Measurements from ENCODE around the gene WASF3. TPM values are rescaled to one million over a fixed set of nuclear protein-coding genes. Genes with fewer than 3 reads are reported as not detected.

The WASF3 gene
- total RNA-seq, 2 donors from 2014 or later: 3.2 to 4.0 TPM

DNA sequence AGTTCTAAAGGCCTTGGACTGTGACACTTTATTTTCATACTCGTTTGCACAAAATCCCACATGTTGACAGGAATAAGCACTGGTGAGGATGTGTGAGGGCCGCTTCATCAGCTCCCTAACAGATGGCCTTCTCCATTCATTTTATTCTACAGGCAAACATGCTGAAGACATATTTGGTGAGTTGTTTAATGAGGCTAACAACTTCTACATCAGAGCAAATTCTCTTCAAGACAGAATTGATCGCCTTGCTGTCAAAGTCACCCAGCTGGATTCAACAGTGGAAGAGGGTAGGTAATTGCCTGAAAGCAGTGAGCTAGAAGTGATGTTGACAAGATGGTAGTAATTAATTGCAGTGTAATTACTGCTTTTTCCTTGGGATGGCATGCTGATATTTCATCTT is 107.4 kb downstream of the WASF3 start:
- no peaks in the 10 kb centered on the region for H3K36me3 ChIP-seq
- no peaks in the 10 kb centered on the region for H3K27me3 ChIP-seq
- H3K9me3 ChIP-seq: no peaks in the 10 kb centered on the region
- H3K4me3 ChIP-seq: no peak overlapping the region
- no peak for DNase-seq
- H3K27ac ChIP-seq: no peak overlapping the region
- no peak overlapping the region for H3K9ac ChIP-seq (ENCODE audit: low read depth in 2 of 2, low read length in 2 of 2)
- H3K4me1 ChIP-seq: no peaks in the 10 kb centered on the region
- intact Hi-C loops (cut with DNase I): no loop called here
- TF ChIP-seq, protein P1, sequence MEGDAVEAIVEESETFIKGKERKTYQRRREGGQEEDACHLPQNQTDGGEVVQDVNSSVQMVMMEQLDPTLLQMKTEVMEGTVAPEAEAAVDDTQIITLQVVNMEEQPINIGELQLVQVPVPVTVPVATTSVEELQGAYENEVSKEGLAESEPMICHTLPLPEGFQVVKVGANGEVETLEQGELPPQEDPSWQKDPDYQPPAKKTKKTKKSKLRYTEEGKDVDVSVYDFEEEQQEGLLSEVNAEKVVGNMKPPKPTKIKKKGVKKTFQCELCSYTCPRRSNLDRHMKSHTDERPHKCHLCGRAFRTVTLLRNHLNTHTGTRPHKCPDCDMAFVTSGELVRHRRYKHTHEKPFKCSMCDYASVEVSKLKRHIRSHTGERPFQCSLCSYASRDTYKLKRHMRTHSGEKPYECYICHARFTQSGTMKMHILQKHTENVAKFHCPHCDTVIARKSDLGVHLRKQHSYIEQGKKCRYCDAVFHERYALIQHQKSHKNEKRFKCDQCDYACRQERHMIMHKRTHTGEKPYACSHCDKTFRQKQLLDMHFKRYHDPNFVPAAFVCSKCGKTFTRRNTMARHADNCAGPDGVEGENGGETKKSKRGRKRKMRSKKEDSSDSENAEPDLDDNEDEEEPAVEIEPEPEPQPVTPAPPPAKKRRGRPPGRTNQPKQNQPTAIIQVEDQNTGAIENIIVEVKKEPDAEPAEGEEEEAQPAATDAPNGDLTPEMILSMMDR (IDR thresholded peaks at IDR 0.05): no peak

DNA sequence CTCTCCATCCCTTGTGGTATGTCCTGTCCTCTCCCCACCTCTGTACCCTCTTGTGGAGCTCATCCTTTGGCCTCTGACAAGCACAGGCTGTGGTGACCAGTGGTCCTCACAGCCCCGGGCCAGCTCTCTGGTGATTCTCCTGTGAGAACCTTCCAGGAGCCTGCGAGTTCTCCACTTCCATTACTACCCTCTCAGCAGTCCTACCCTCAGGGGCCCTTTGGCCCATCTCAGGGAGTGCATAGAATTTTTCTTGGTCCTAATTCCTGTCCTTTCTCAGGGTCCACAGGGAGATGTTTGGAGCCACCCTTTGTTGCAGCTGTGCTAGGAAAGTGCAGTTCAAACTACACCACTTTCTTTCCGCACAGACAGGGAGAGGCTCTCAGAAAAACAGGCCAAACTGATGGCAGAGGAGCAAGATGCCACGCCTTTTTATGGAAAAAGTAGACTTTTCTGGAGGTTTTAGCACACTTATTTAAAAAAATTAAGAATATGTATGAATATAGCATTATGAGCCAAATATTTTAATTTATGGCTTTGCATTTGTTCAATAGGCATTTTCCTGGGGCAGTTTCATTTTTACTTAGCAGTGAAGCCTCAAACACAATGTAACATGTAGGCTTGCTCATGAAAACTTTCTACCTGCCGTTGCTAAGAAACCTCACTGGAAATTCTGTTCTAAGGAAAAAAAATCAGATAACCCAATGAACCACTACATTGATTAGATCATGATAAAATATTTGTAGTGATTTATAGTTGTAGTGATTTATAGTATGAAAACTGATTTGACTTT is 111.1 kb downstream of the WASF3 start:
- intact Hi-C loops (cut with DNase I): no loop called here
- no peak overlapping the region for H3K4me3 ChIP-seq
- no peaks in the 10 kb centered on the region for H3K36me3 ChIP-seq
- H3K9me3 ChIP-seq: no peaks in the 10 kb centered on the region
- no peaks in the 10 kb centered on the region for H3K27me3 ChIP-seq
- H3K27ac ChIP-seq: no peak overlapping the region
- TF ChIP-seq, protein P1 (IDR thresholded peaks at IDR 0.05): no peak
- no peak overlapping the region for H3K9ac ChIP-seq (ENCODE audit: low read depth in 2 of 2, low read length in 2 of 2)
- no peak for DNase-seq
- H3K4me1 ChIP-seq: no peaks in the 10 kb centered on the region

DNA sequence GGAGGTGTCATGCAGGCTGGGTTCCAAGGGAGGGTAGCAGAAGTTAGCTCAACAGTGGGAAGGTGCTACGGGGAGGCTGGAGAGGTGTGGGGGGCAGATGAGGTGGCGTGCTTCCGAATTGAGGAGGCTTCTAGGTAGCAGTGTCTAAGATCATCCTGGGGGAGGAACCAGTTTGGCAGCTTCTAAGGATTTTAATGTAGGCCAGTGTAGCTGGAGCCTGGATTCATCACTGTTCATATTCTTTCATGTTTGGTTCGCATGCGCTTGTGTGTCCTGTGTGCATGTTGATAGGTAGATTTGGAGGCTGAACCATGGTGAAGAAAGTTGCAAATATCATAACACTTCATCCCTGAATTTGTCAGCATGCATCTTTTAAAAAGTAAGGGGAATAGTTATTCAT is 116.4 kb downstream of the WASF3 start:
- TF ChIP-seq, protein P1 (IDR thresholded peaks at IDR 0.05): no peak
- no peak overlapping the region for H3K4me3 ChIP-seq
- H3K27ac ChIP-seq: no peak overlapping the region
- H3K9me3 ChIP-seq: no peaks in the 10 kb centered on the region
- H3K9ac ChIP-seq (ENCODE audit: low read depth in 2 of 2, low read length in 2 of 2): no peak overlapping the region
- DNase-seq: no peak
- intact Hi-C loops (cut with DNase I): no loop called here
- no peaks in the 10 kb centered on the region for H3K4me1 ChIP-seq
- no peaks in the 10 kb centered on the region for H3K36me3 ChIP-seq
- H3K27me3 ChIP-seq: no peaks in the 10 kb centered on the region

DNA sequence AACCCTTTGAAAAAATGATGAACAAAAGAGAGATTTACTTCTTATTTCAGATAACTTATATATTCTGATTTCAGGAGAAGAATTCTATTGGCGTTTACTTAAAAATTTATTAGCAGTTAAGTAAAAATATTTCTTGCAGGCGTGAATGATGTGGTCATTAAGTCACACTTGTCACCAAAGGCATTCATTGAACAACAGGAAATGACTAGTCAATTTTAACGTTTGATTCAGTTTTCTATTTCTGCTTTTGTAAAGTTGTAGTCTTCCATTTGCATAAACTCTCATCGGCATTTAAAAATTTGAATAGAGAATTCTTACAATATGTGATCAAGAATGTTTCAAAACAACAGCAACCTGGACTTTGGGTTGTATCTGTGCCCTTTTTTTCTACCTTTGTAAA is 119.7 kb downstream of the WASF3 start:
- no peak overlapping the region for H3K27ac ChIP-seq
- TF ChIP-seq, protein P1 (IDR thresholded peaks at IDR 0.05): no peak
- intact Hi-C loops (cut with DNase I): no loop called here
- no peaks in the 10 kb centered on the region for H3K27me3 ChIP-seq
- no peak for DNase-seq
- H3K4me3 ChIP-seq: no peak overlapping the region
- H3K36me3 ChIP-seq: no peaks in the 10 kb centered on the region
- H3K9me3 ChIP-seq: no peaks in the 10 kb centered on the region
- no peak overlapping the region for H3K9ac ChIP-seq (ENCODE audit: low read depth in 2 of 2, low read length in 2 of 2)
- no peaks in the 10 kb centered on the region for H3K4me1 ChIP-seq

DNA sequence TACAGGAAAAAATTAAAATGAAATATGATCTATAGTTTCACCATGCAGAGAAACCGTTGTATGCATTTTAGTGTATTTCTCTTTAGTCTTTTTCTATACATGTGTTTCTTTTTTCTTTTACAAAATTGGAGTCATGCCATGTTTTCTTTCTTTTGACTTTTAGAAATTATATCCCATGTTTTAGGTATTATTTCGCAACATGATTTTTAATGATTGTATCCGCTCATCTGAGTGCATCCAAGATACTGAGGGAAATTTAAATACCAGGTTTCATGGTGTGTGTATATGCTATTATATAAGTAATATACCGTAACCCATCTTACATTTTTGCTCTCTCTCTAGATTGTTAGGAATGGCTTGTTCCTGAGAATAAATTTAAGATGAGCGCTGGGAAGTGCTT is 120.8 kb downstream of the WASF3 start:
- Histone ChIP-seq H3K36me3 (no peaks in the 10 kb centered on the region), H3K27me3 (no peaks in the 10 kb centered on the region), H3K9ac (ENCODE audit: low read depth in 2 of 2, low read length in 2 of 2) (no peak overlapping the region), H3K27ac (no peak overlapping the region), H3K4me1 (no peaks in the 10 kb centered on the region), H3K4me3 (no peak overlapping the region), H3K9me3 (no peaks in the 10 kb centered on the region)
- TF ChIP-seq, protein P1 (IDR thresholded peaks at IDR 0.05): no peak
- intact Hi-C loops (cut with DNase I): no loop called here
- DNase-seq: no peak

Measured in colonic mucosa (tissue), 4 donors.